ENCODE results near the gene DRC1.

The DRC1 gene

GRCh38 chr2:26414311-26414710, 12.6 kb downstream of the DRC1 start:
- no peak overlapping the region for H3K9ac ChIP-seq (ENCODE audit: insufficient read length, low read depth)
- no peak for DNase-seq (ENCODE audit: low read depth, low spot score)
- H3K9me3 ChIP-seq (ENCODE audit: insufficient read depth, low read length), result no peaks in the 10 kb centered on the region
- no peaks in the 10 kb centered on the region for H3K27me3 ChIP-seq (ENCODE audit: insufficient read depth, insufficient read length)
- TF ChIP-seq ZNF274 (IDR thresholded peaks at IDR 0.05; ENCODE audit: low read depth, low read length), result no peak
- TF ChIP-seq SUZ12 (IDR thresholded peaks at IDR 0.05; ENCODE audit: extremely low read depth, insufficient read depth, insufficient read length), result no peak
- TF ChIP-seq YY1 (IDR thresholded peaks at IDR 0.05; ENCODE audit: insufficient read depth, insufficient read length), result no peak
- no peak overlapping the region for H3K4me3 ChIP-seq (ENCODE audit: insufficient read length, low read depth)
- H3K4me1 ChIP-seq (ENCODE audit: insufficient read depth, insufficient read length), result peaks cover 2% of the 10 kb centered on the region
- H3K36me3 ChIP-seq (ENCODE audit: insufficient read depth, insufficient read length, low read length), result no peaks in the 10 kb centered on the region

GRCh38 chr2:26421961-26422360, 20.2 kb downstream of the DRC1 start:
- Histone ChIP-seq H3K9ac (ENCODE audit: insufficient read length, low read depth) (no peak overlapping the region), H3K27me3 (ENCODE audit: insufficient read depth, insufficient read length) (no peaks in the 10 kb centered on the region), H3K36me3 (ENCODE audit: insufficient read depth, insufficient read length, low read length) (no peaks in the 10 kb centered on the region), H3K9me3 (ENCODE audit: insufficient read depth, low read length) (no peaks in the 10 kb centered on the region), H3K4me1 (ENCODE audit: insufficient read depth, insufficient read length) (peaks cover 2% of the 10 kb centered on the region), H3K4me3 (ENCODE audit: insufficient read length, low read depth) (no peak overlapping the region)
- no peak for TF ChIP-seq ZNF274 (IDR thresholded peaks at IDR 0.05; ENCODE audit: low read depth, low read length)
- TF ChIP-seq YY1 (IDR thresholded peaks at IDR 0.05; ENCODE audit: insufficient read depth, insufficient read length), result no peak
- TF ChIP-seq SUZ12 (IDR thresholded peaks at IDR 0.05; ENCODE audit: extremely low read depth, insufficient read depth, insufficient read length), result no peak
- DNase-seq (ENCODE audit: low read depth, low spot score), result no peak

GRCh38 chr2:26422947-26423629, 21.4 kb downstream of the DRC1 start:
- TF ChIP-seq SUZ12 (IDR thresholded peaks at IDR 0.05; ENCODE audit: extremely low read depth, insufficient read depth, insufficient read length), result no peak
- TF ChIP-seq ZNF274 (IDR thresholded peaks at IDR 0.05; ENCODE audit: low read depth, low read length), result no peak
- no peak for TF ChIP-seq YY1 (IDR thresholded peaks at IDR 0.05; ENCODE audit: insufficient read depth, insufficient read length)
- peaks cover 2% of the 10 kb centered on the region for H3K4me1 ChIP-seq (ENCODE audit: insufficient read depth, insufficient read length)
- no peak overlapping the region for H3K4me3 ChIP-seq (ENCODE audit: insufficient read length, low read depth)

GRCh38 chr2:26423750-26424149, 22.0 kb downstream of the DRC1 start:
- Histone ChIP-seq H3K27me3 (ENCODE audit: insufficient read depth, insufficient read length) (no peaks in the 10 kb centered on the region), H3K4me3 (ENCODE audit: insufficient read length, low read depth) (no peak overlapping the region), H3K4me1 (ENCODE audit: insufficient read depth, insufficient read length) (no peaks in the 10 kb centered on the region), H3K36me3 (ENCODE audit: insufficient read depth, insufficient read length, low read length) (no peaks in the 10 kb centered on the region), H3K9ac (ENCODE audit: insufficient read length, low read depth) (no peak overlapping the region), H3K9me3 (ENCODE audit: insufficient read depth, low read length) (no peaks in the 10 kb centered on the region)
- TF ChIP-seq ZNF274 (IDR thresholded peaks at IDR 0.05; ENCODE audit: low read depth, low read length) (no peak), YY1 (IDR thresholded peaks at IDR 0.05; ENCODE audit: insufficient read depth, insufficient read length) (no peak), SUZ12 (IDR thresholded peaks at IDR 0.05; ENCODE audit: extremely low read depth, insufficient read depth, insufficient read length) (no peak)
- no peak for DNase-seq (ENCODE audit: low read depth, low spot score)

More at GRCh38 chr2:26422947-26423629, 21.4 kb downstream of the DRC1 start:
- no peaks in the 10 kb centered on the region for H3K27me3 ChIP-seq (ENCODE audit: insufficient read depth, insufficient read length)
- no peak overlapping the region for H3K9ac ChIP-seq (ENCODE audit: insufficient read length, low read depth)
- H3K9me3 ChIP-seq (ENCODE audit: insufficient read depth, low read length), result no peaks in the 10 kb centered on the region
- peak; percentile 23 for DNase-seq (ENCODE audit: low read depth, low spot score)
- no peaks in the 10 kb centered on the region for H3K36me3 ChIP-seq (ENCODE audit: insufficient read depth, insufficient read length, low read length)

GRCh38 chr2:26424221-26424620, 22.5 kb downstream of the DRC1 start:
- DNase-seq (ENCODE audit: low read depth, low spot score), result no peak
- Histone ChIP-seq H3K36me3 (ENCODE audit: insufficient read depth, insufficient read length, low read length) (no peaks in the 10 kb centered on the region), H3K4me1 (ENCODE audit: insufficient read depth, insufficient read length) (no peaks in the 10 kb centered on the region), H3K9ac (ENCODE audit: insufficient read length, low read depth) (no peak overlapping the region), H3K4me3 (ENCODE audit: insufficient read length, low read depth) (no peak overlapping the region), H3K27me3 (ENCODE audit: insufficient read depth, insufficient read length) (no peaks in the 10 kb centered on the region), H3K9me3 (ENCODE audit: insufficient read depth, low read length) (no peaks in the 10 kb centered on the region)
- TF ChIP-seq YY1 (IDR thresholded peaks at IDR 0.05; ENCODE audit: insufficient read depth, insufficient read length), result no peak
- TF ChIP-seq ZNF274 (IDR thresholded peaks at IDR 0.05; ENCODE audit: low read depth, low read length), result no peak
- no peak for TF ChIP-seq SUZ12 (IDR thresholded peaks at IDR 0.05; ENCODE audit: extremely low read depth, insufficient read depth, insufficient read length)

GRCh38 chr2:26428846-26429245, 27.1 kb downstream of the DRC1 start:
- Histone ChIP-seq H3K4me3 (ENCODE audit: insufficient read length, low read depth) (no peak overlapping the region), H3K9me3 (ENCODE audit: insufficient read depth, low read length) (no peaks in the 10 kb centered on the region), H3K27me3 (ENCODE audit: insufficient read depth, insufficient read length) (no peaks in the 10 kb centered on the region), H3K36me3 (ENCODE audit: insufficient read depth, insufficient read length, low read length) (no peaks in the 10 kb centered on the region), H3K9ac (ENCODE audit: insufficient read length, low read depth) (no peak overlapping the region), H3K4me1 (ENCODE audit: insufficient read depth, insufficient read length) (no peaks in the 10 kb centered on the region)
- DNase-seq (ENCODE audit: low read depth, low spot score), result no peak
- TF ChIP-seq ZNF274 (IDR thresholded peaks at IDR 0.05; ENCODE audit: low read depth, low read length) (no peak), SUZ12 (IDR thresholded peaks at IDR 0.05; ENCODE audit: extremely low read depth, insufficient read depth, insufficient read length) (no peak), YY1 (IDR thresholded peaks at IDR 0.05; ENCODE audit: insufficient read depth, insufficient read length) (no peak)

- Histone ChIP-seq H3K36me3 (ENCODE audit: insufficient read depth, insufficient read length, low read length) (no peaks in the 10 kb centered on the region), H3K4me3 (ENCODE audit: insufficient read length, low read depth) (no peak overlapping the region), H3K4me1 (ENCODE audit: insufficient read depth, insufficient read length) (no peaks in the 10 kb centered on the region), H3K9ac (ENCODE audit: insufficient read length, low read depth) (no peak overlapping the region), H3K9me3 (ENCODE audit: insufficient read depth, low read length) (no peaks in the 10 kb centered on the region), H3K27me3 (ENCODE audit: insufficient read depth, insufficient read length) (no peaks in the 10 kb centered on the region)
- TF ChIP-seq ZNF274 (IDR thresholded peaks at IDR 0.05; ENCODE audit: low read depth, low read length) (no peak), YY1 (IDR thresholded peaks at IDR 0.05; ENCODE audit: insufficient read depth, insufficient read length) (no peak), SUZ12 (IDR thresholded peaks at IDR 0.05; ENCODE audit: extremely low read depth, insufficient read depth, insufficient read length) (no peak)
- DNase-seq (ENCODE audit: low read depth, low spot score), result no peak
Measured at GRCh38 chr2:26429779-26430578, 28.3 kb downstream of the DRC1 start.

All from NT2/D1 (cell line).